Measurements from ENCODE around the gene BIRC5.

Gene BIRC5

DNA sequence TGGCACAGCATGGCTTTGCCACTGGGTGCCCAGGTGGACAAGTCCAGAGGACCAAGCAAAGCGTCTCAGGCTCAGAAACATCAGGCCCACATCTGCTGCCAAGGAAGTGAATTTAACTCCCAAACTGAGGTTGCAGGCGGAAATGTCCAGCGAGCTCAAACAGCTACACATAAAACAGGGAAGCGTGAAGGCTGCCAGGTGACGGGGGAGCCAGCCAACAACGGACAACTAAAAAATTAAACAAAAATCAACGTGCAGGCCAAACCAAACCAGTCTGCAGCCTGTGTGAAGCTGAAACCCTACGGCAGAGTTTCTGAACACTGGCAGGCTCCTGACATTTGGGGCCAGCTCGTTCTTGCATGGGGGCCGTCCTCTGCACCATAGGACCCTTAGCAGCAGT lies 29.7 kb upstream of the BIRC5 start:
- no peak for DNase-seq (ENCODE audit: low read depth in 2 of 2)

DNA sequence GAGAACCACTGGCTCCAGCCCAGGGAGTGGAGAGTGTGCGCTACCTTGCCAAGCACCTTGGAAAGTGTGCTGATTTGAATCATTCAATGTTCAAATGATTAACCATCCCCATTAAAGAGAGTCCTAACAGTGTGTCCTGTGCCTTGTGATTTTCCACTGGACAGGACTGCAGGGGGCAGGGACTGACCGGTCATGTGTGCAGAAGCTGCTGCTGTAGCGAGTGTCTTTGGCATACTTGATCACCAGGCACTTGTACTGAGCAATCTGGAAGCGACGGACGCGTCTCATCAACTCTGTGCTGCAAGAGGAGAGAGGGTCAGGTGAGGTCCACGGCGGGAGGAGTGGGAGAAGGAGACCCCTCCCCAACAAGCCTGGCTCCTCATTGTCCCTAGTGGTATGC lies 29.2 kb upstream of the BIRC5 start:
- DNase-seq (ENCODE audit: low read depth in 2 of 2): no peak

DNA sequence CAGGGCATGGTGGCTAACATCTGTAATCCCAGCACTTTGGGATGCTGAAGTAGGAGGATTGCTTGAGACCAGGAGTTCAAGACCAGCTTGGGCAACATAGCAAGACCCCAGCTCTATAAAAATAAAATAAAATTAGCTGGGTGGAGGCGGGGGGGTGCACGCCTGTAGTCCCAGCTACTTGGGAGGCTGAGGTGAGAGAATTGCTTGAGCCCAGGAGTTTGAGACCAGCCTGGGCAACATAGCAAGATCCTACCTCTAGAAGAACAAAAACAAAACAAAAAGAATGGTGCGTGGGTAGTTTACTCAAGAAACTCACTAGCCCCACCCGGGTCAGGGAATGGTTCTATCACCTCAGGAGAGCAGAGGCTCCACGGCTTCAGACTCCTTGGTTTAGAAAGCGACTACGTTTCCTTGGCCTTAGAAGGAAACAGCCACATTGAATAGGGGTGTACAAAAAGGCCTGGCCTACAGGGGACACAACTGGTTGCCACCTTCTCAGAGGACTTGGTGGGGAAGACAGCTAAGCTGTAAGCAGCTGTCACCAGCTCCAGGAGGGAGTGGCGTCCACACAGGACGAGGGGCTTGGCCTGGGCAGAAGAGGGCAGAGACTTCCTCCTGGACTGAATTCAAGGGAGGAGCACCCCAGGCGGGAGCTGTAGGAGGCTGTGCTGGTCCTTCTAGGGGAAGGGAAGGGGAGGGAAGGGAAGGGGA lies 27.9 kb upstream of the BIRC5 start:
- no peak for DNase-seq (ENCODE audit: low read depth in 2 of 2)

DNA sequence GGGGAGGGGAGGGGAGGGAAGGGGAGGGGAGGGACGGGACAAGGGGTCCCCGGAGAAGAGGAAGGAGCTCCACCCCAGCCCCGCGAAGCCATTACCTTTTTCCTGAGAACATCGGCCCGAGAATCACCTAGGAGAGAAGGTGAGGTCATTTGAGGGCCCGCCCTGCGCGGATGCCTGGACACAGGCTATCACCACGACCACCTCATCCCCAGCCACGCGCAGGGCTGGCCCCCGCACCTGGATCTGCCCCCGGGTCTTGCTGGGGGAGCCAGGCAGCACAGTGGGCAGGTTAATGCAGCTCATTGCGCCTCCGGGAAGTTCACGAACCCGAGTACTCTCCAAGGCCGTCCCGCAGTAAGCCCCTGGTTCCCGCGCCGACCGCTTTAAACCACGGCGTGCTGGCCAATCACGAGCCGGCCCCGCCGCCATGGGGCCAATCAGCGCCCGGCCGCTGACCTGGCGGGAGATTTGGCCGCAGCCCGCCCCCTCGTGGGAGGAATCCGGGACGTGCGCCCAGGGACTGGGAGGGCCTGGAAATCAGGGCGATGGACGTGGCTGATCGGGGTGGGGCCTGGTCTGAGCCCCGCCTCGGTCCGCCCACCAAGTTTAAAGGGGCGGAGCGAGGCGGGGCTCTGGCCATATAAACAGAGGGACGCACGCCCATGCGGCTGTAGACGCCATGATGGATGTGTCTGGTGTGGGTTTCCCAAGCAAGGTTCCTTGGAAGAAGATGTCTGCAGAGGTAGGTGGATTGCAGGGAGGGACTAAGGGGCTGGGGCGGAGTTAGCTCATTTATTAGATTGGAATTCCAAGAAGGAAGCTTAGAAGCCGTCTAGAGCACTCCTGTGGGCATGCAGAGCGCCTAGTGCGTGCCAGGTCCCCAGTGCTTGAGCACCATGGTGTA lies 27.1 kb upstream of the BIRC5 start, which contains the start of the genes AFMID and TK1:
TSS of gene AFMID (plus strand) at position 671 of the 904 bp plus-strand sequence. CDS start at position 680, 9 bp downstream.
TSS of gene TK1 (minus strand) at position 361 of the 904 bp plus-strand sequence. CDS start at position 303, 58 bp downstream.
- peak; percentile 80 to 96 for DNase-seq (ENCODE audit: low read depth in 2 of 2)

GRCh38 chr17:78196716-78197115 lies 17.3 kb upstream of the BIRC5 start:
- DNase-seq (ENCODE audit: low read depth in 2 of 2): no peak

- no peak for DNase-seq (ENCODE audit: low read depth in 2 of 2)
These were observed 16.8 kb upstream of the BIRC5 start for GRCh38 chr17:78197147-78197832.

DNA sequence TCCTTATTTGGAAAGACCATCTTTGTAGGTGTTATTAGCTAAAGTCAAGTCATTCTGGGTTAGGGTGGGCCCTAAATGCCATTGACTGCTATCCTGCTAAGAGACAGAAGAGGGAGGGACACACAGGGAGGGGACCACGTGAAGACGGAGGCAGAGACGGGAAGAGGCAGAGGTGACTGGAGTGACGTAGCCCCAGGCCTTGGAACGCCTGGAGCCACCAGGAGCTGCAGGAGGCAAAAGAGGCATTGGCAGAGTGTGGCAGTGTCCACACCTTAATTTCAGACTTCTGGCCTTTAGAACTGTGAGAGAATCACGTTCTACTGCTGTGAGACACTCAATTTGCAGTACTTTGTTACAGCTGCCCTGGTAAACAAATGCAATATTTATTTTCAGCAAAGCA lies 13.6 kb upstream of the BIRC5 start:
- no peak for DNase-seq (ENCODE audit: low read depth in 2 of 2)

- no peak for DNase-seq (ENCODE audit: low read depth in 2 of 2)
These were observed 11.4 kb upstream of the BIRC5 start for GRCh38 chr17:78202666-78203065.

DNA sequence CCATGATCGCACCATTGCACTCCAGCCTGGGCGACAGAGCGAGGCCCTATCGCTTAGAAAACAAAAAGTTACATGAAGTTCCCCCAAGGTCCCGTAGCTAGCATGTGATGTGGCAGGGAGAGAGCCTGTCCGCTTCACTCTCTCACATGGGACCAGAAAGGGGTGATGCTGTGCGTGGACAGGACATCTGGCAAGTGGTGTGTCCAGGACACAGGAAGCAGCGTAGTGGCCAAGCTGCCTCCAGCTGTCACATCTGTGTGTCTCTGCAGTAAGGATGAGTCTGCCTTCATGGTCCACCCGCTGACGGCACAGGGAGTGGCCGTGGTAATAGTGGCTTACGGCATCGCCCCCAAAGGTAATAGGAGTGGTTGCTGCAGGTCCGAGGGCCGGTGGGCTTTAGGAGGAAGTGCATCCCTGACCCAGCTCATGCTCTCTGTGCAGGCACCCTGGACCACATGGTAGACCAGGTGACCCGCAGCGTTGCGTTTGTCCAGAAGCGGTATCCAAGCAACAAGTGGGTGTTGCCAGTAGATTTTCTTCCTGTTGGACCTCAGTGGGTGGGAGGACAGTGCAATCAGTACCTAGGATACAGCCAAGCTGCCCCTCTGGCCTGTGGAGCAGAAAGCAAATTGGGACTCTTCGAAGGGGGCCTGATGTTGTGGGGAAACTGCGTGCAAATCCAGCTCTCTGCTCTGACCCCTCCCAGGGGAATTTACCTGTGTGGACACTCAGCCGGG lies 9.5 kb upstream of the BIRC5 start:
- DNase-seq (ENCODE audit: low read depth in 2 of 2): no peak

DNA sequence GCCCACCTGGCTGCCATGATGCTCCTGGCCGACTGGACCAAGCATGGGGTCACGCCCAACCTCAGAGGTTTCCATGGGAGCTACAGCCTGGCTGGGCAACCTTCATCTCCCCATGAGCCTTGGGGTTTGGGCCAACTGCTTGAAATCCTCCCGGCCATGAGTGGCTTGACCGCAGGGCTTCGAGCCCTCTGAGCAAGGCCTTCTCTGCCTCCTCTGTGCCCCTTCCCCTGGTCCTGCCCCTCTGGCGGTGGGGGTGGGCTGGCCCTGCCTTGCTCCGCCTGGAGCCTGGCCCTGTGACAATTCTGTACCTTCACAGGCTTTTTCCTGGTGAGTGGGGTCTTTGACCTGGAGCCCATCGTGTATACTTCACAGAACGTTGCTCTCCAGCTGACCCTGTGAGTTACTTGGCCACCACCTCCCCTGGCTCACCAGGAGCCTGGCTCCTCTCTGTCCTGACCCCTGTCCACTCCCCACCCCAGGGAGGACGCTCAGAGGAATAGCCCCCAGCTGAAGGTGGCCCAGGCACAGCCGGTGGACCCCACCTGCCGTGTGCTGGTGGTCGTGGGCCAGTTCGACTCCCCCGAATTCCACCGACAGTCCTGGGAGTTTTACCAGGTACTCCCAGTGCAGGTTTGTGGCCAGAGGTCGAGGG lies 8.8 kb upstream of the BIRC5 start:
- no peak for DNase-seq (ENCODE audit: low read depth in 2 of 2)

DNA sequence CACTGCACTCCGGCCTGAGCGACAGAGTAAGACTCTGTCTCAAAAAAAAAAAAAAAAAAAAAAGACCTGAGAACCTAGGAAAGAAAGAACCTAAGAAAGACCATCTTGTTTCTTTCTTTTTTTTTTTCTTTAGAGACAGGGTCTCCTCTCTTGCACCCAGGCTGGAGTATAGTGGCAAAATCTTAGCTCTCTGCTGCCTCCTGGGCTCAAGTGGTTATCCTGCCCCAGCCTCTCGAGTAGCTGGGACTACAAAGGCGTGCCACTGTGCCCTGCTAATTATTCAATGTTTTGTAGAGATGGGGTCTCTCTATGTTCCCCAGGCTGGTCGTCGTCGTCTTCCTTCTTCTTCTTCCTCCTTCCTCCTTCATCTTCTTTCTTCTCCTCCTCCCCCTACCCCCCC lies 7.8 kb upstream of the BIRC5 start:
- no peak for DNase-seq (ENCODE audit: low read depth in 2 of 2)

DNA sequence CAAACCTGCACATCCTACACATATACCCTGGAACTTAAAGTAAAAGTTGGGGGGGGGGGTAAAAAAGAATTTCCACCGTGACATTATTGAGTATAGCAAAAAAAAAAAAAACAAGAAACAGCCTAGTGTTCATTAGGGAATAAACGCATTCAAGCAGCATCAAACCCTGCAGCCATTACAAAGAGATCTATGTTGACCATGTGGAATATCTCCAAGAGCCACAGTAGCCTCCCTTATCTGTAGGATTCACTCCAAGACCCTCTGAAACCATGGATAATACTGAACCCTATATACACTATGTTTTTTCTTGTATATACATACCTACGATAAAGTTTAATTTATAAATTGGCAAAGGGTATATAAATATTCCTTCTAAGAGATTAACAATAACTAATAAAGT lies 5.6 kb upstream of the BIRC5 start:
- no peak for DNase-seq (ENCODE audit: low read depth in 2 of 2)

GRCh38 chr17:78210111-78210510 lies 3.9 kb upstream of the BIRC5 start:
- DNase-seq (ENCODE audit: low read depth in 2 of 2): no peak

DNA sequence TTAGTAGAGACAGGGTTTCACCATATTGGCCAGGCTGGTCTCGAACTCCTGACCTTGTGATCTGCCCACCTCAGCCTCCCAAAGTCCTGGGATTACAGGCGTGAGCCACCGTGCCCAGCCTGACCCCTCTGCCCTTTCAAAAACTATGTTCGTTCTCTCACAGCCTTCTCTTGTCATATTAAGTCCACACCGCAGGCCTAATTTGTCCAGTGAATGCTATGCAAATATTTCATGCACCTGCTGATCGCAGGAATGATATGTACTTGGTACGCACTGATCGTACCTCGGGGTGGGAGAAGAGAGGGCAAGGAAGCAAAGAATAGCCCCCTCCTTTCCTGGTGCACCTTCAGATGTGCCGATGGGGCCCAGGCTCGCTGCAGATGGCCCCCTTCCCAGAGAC lies 3.0 kb upstream of the BIRC5 start:
- no peak for DNase-seq (ENCODE audit: low read depth in 2 of 2)

- DNase-seq (ENCODE audit: low read depth in 2 of 2): no peak
These were observed 631 bp downstream of the BIRC5 start for GRCh38 chr17:78214706-78215061.

DNA sequence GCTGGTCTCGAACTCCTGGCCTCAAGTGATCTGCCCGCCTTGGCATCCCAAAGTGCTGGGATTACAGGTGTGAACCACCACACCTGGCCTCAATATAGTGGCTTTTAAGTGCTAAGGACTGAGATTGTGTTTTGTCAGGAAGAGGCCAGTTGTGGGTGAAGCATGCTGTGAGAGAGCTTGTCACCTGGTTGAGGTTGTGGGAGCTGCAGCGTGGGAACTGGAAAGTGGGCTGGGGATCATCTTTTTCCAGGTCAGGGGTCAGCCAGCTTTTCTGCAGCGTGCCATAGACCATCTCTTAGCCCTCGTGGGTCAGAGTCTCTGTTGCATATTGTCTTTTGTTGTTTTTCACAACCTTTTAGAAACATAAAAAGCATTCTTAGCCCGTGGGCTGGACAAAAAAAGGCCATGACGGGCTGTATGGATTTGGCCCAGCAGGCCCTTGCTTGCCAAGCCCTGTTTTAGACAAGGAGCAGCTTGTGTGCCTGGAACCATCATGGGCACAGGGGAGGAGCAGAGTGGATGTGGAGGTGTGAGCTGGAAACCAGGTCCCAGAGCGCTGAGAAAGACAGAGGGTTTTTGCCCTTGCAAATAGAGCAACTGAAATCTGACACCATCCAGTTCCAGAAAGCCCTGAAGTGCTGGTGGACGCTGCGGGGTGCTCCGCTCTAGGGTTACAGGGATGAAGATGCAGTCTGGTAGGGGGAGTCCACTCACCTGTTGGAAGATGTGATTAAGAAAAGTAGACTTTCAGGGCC lies 5.5 kb downstream of the BIRC5 start:
- DNase-seq (ENCODE audit: low read depth in 2 of 2): no peak

GRCh38 chr17:78223061-78223460 lies 9.0 kb downstream of the BIRC5 start:
- no peak for DNase-seq (ENCODE audit: low read depth in 2 of 2)

DNA sequence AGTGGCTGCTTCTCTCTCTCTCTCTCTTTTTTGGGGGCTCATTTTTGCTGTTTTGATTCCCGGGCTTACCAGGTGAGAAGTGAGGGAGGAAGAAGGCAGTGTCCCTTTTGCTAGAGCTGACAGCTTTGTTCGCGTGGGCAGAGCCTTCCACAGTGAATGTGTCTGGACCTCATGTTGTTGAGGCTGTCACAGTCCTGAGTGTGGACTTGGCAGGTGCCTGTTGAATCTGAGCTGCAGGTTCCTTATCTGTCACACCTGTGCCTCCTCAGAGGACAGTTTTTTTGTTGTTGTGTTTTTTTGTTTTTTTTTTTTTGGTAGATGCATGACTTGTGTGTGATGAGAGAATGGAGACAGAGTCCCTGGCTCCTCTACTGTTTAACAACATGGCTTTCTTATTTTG lies 9.7 kb downstream of the BIRC5 start:
- DNase-seq (ENCODE audit: low read depth in 2 of 2): no peak

- DNase-seq (ENCODE audit: low read depth in 2 of 2): no peak
These were observed 10.4 kb downstream of the BIRC5 start for GRCh38 chr17:78224231-78225087.
